Measurements from ENCODE around the gene KERA. TPM values are rescaled to one million over a fixed set of nuclear protein-coding genes. Genes with fewer than 3 reads are reported as not detected.

The KERA gene, protein sequence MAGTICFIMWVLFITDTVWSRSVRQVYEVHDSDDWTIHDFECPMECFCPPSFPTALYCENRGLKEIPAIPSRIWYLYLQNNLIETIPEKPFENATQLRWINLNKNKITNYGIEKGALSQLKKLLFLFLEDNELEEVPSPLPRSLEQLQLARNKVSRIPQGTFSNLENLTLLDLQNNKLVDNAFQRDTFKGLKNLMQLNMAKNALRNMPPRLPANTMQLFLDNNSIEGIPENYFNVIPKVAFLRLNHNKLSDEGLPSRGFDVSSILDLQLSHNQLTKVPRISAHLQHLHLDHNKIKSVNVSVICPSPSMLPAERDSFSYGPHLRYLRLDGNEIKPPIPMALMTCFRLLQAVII
- total RNA-seq = not detected in 2 replicates

DNA sequence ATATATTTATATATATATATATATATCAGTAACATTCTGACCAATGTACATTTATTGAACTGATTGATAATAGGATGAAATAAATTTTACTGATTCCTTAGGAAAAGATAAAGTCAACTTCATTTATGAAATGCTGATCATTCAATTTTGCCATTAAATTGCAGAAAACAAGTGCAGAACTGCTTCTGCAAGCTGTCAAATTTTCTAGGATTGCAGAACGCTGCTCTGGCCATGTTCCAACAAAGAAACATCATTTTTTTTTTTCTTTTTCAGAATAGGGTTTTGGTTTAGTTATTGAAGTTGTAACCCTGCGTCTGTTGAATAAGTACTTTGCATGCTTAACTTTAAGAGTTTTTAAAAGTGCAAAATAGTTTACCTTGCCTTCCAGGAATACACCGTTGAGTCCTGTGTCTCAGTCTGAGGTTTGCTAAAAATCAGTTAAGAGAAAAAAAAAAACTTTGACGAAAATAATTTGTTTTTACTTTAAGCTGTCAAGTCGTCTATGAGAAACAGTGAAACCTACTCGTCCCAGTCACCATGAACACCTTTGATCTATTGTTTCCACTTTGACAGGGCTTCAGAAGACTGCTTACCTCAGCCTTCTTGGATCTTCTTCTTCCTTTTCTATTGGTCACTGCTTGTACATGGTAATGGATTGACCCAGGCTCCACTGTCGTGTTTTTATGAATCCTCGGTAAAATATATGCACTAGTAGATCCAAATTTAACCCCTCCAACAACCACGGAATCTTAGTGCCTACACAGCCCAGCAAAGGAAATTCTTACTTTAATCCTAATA lies at the start of gene KERA:
KERA (minus strand) TSS at position 657 of the 798 bp plus-strand sequence. CDS start 1,743 bp downstream, outside the sequence.

DNA sequence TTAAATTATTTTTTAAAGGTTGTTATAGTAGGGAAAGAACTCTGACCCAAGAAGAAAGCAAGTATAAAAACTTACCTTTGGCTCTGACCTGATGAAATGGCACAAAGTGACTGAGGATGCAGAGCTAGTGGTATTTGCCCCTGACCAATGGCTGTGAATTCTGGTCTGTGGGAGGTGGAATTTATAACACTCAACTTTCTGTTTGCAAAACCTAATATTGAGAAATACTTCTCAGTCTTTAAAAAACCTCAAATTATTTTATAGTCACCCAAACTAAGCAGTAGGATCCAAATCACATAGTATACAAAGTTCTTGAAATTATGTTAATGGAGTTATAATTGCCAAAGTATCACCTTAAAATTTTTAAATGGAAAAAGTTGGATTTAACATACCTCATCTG lies 53.0 kb downstream of the KERA start, which contains the start of gene EPYC:
EPYC (minus strand) TSS at position 101 of the 400 bp plus-strand sequence. CDS start 2,407 bp downstream, outside the sequence.

Other genes with a start within 250 kb of the KERA start
- gene CCER1, start 102.8 kb downstream of the KERA start, total RNA-seq = not detected in 2 replicates
- gene EPYC, start 53.1 kb downstream of the KERA start, total RNA-seq = not detected in 2 replicates
- 299 and 746 TPM in 2 replicates for gene LUM, start 53.5 kb upstream of the KERA start, total RNA-seq
- 142 and 1,362 TPM in 2 replicates for gene DCN, start 124.8 kb upstream of the KERA start, total RNA-seq